ENCODE data around the gene CHST9. TPM values are rescaled to one million over a fixed set of nuclear protein-coding genes. Genes with fewer than 3 reads are reported as not detected.

Gene CHST9
- total RNA-seq, 3 donors from 2014 or later = 0.05 to 0.82 (median 0.06) TPM

GRCh38 chr18:27135504-27136207 is 49.5 kb downstream of the CHST9 start:
- H3K9me3 ChIP-seq = no peaks in the 10 kb centered on the region
- intact Hi-C loops (cut with DNase I, micrococcal nuclease) = no loop called here
- no peak for ATAC-seq
- no peak for DNase-seq
- no peaks in the 10 kb centered on the region for H3K4me1 ChIP-seq (ENCODE audit: low read depth)
- H3K4me3 ChIP-seq = no peak overlapping the region
- TF ChIP-seq CTCF (IDR thresholded peaks at IDR 0.05) = no peak
- H3K36me3 ChIP-seq (ENCODE audit: low read depth) = no peaks in the 10 kb centered on the region

- ATAC-seq (no peak), DNase-seq (no peak)
- H3K4me1 ChIP-seq (ENCODE audit: low read depth) = no peaks in the 10 kb centered on the region
- intact Hi-C loops (cut with DNase I, micrococcal nuclease) = no loop called here
- H3K36me3 ChIP-seq (ENCODE audit: low read depth) = no peaks in the 10 kb centered on the region
- no peak overlapping the region for H3K4me3 ChIP-seq
- no peaks in the 10 kb centered on the region for H3K9me3 ChIP-seq
- no peak for TF ChIP-seq CTCF (IDR thresholded peaks at IDR 0.05)
Measured at GRCh38 chr18:27130065-27130630, 55.0 kb downstream of the CHST9 start.

- Histone ChIP-seq H3K4me3 (no peak overlapping the region), H3K9me3 (no peaks in the 10 kb centered on the region), H3K4me1 (ENCODE audit: low read depth) (no peaks in the 10 kb centered on the region), H3K36me3 (ENCODE audit: low read depth) (no peaks in the 10 kb centered on the region)
- intact Hi-C loops (cut with DNase I, micrococcal nuclease) = no loop called here
- no peak for TF ChIP-seq CTCF (IDR thresholded peaks at IDR 0.05)
- ATAC-seq (no peak), DNase-seq (no peak)
Measured at GRCh38 chr18:27124196-27124595, 60.9 kb downstream of the CHST9 start.

- no peaks in the 10 kb centered on the region for H3K9me3 ChIP-seq
- intact Hi-C loops (cut with DNase I, micrococcal nuclease) = no loop called here
- H3K36me3 ChIP-seq (ENCODE audit: low read depth) = no peaks in the 10 kb centered on the region
- no peak overlapping the region for H3K4me3 ChIP-seq
- ATAC-seq (no peak), DNase-seq (no peak)
- H3K4me1 ChIP-seq (ENCODE audit: low read depth) = no peaks in the 10 kb centered on the region
- no peak for TF ChIP-seq CTCF (IDR thresholded peaks at IDR 0.05)
Measured at GRCh38 chr18:27121108-27121507, 64.0 kb downstream of the CHST9 start.

GRCh38 chr18:27120246-27120645 is 64.9 kb downstream of the CHST9 start:
- H3K4me3 ChIP-seq = no peak overlapping the region
- H3K4me1 ChIP-seq (ENCODE audit: low read depth) = no peaks in the 10 kb centered on the region
- H3K36me3 ChIP-seq (ENCODE audit: low read depth) = no peaks in the 10 kb centered on the region
- TF ChIP-seq CTCF (IDR thresholded peaks at IDR 0.05) = no peak
- DNase-seq (no peak), ATAC-seq (no peak)
- intact Hi-C loops (cut with DNase I, micrococcal nuclease) = no loop called here
- H3K9me3 ChIP-seq = no peaks in the 10 kb centered on the region

Data from mucosa of descending colon (tissue), 3 donors.